ENCODE measurements around the gene GLIS2.

- TF ChIP-seq CTCF (IDR thresholded peaks at IDR 0.05; ENCODE audit: insufficient read depth, low read length): no peak
- no peak for TF ChIP-seq POLR2AphosphoS5 (IDR thresholded peaks at IDR 0.05; ENCODE audit: low read depth)
- no peak for TF ChIP-seq GABPA (IDR thresholded peaks at IDR 0.05; ENCODE audit: low read depth)
- TF ChIP-seq REST (IDR thresholded peaks at IDR 0.05; ENCODE audit: insufficient replicate concordance, low read depth): no peak
These were observed 37.0 kb downstream of the GLIS2 start for GRCh38 chr16:4352843-4353242.

Data from HL-60 (cell line).